ENCODE measurements around the gene BTN1A1. TPM values are rescaled to one million over a fixed set of nuclear protein-coding genes. Genes with fewer than 3 reads are reported as not detected.

The BTN1A1 gene
- total and polyA plus RNA-seq, 4 donors: 0.06 to 0.26 (median 0.06) TPM; not detected in 1

DNA sequence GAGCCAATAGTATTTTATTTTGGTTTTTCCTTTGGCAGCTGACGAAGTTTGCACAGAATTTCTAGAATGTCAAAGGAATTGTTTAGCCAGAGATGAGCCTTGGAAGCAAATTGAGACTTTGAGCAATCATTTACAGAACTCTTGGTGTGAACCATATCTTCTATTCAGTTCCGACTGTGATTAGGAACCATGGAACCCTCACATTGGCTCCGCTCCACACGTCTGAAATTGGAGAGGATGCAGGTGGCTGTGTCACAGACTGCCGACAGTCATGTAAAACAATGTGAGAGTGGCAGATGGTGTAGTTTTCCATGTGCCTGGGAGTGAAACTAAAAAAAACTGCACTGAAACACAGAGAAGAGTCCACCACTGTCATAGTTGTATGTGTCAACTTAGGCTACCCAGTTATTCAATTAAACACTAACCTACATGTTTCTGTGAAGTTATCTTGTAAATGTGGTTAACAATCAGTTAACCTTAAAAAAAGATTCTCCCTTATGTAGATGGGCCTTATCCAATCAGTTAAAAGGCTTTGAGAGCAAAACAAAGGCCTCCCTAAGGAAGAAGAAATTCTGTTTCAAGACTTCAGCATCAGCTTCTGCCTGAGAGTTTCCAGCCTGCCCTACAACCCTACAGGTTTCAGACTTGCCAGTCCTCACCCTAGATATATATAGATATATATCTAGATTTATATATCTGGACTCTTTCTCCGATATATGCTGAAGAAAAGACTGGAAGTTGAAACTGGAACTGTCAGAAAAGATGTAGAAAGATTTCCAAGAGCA, 34.8 kb downstream of the BTN1A1 start:
- Histone ChIP-seq H3K9me3 (ENCODE audit: control insufficient read depth in 4 of 4, insufficient read depth in 3 of 4, low read length in 3 of 4) (no peaks in the 10 kb centered on the region), H3K27me3 (ENCODE audit: control insufficient read depth in 3 of 3, insufficient read depth in 3 of 3, low read length in 2 of 3) (no peaks in the 10 kb centered on the region), H3K27ac (ENCODE audit: low read depth in 1 of 2, low read length in 1 of 2) (no peak overlapping the region), H3K36me3 (ENCODE audit: control insufficient read depth in 4 of 4, insufficient read depth in 4 of 4, low read length in 4 of 4) (peaks cover 0 to 4% (median under 1%) of the 10 kb centered on the region in 4 donors), H3K4me3 (no peak overlapping the region), H3K9ac (ENCODE audit: insufficient read depth in 1 of 2, low read length in 2 of 2) (no peak overlapping the region), H3K4me1 (ENCODE audit: control insufficient read depth in 5 of 5, insufficient read depth in 5 of 5, low read length in 5 of 5) (peaks cover 4 to 32% (median 8%) of the 10 kb centered on the region in 5 donors)
- ATAC-seq (ENCODE audit: insufficient read depth, low FRiP score) (no peak), DNase-seq (peak; percentile 52 to 70 (median 61))
- WGBS, 2 donors: 82 to 88% methylated on average over 6 of the region's 6 CpGs
- TF ChIP-seq, protein P1, sequence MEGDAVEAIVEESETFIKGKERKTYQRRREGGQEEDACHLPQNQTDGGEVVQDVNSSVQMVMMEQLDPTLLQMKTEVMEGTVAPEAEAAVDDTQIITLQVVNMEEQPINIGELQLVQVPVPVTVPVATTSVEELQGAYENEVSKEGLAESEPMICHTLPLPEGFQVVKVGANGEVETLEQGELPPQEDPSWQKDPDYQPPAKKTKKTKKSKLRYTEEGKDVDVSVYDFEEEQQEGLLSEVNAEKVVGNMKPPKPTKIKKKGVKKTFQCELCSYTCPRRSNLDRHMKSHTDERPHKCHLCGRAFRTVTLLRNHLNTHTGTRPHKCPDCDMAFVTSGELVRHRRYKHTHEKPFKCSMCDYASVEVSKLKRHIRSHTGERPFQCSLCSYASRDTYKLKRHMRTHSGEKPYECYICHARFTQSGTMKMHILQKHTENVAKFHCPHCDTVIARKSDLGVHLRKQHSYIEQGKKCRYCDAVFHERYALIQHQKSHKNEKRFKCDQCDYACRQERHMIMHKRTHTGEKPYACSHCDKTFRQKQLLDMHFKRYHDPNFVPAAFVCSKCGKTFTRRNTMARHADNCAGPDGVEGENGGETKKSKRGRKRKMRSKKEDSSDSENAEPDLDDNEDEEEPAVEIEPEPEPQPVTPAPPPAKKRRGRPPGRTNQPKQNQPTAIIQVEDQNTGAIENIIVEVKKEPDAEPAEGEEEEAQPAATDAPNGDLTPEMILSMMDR (IDR thresholded peaks at IDR 0.05; ENCODE audit: control extremely low read depth, extremely low read depth): no peak

- Histone ChIP-seq H3K9me3 (ENCODE audit: control insufficient read depth in 4 of 4, insufficient read depth in 3 of 4, low read length in 3 of 4) (no peaks in the 10 kb centered on the region), H3K27ac (ENCODE audit: low read depth in 1 of 2, low read length in 1 of 2) (peak overlapping the region; percentile 93 to 97), H3K27me3 (ENCODE audit: control insufficient read depth in 3 of 3, insufficient read depth in 3 of 3, low read length in 2 of 3) (no peaks in the 10 kb centered on the region), H3K4me3 (peak overlapping the region; percentile 20), H3K4me1 (ENCODE audit: control insufficient read depth in 5 of 5, insufficient read depth in 5 of 5, low read length in 5 of 5) (peaks cover 5 to 37% (median 8%) of the 10 kb centered on the region in 5 donors), H3K36me3 (ENCODE audit: control insufficient read depth in 4 of 4, insufficient read depth in 4 of 4, low read length in 4 of 4) (peaks cover 0 to 4% (median 2%) of the 10 kb centered on the region in 4 donors), H3K9ac (ENCODE audit: insufficient read depth in 1 of 2, low read length in 2 of 2) (peak overlapping the region; percentile 78 to 94)
- TF ChIP-seq, protein P1 (IDR thresholded peaks at IDR 0.05; ENCODE audit: control extremely low read depth, extremely low read depth): no peak
- WGBS, 2 donors: 7 to 8% methylated on average over 12 of the region's 12 CpGs
- DNase-seq: peak; percentile 72 to 91 (median 87)
- no peak for ATAC-seq (ENCODE audit: insufficient read depth, low FRiP score)
Measured at GRCh38 chr6:26536571-26537159, 36.6 kb downstream of the BTN1A1 start.

GRCh38 chr6:26537160-26537845, 37.2 kb downstream of the BTN1A1 start:
- DNase-seq (peak; percentile 94 to 97 (median 96)), ATAC-seq (ENCODE audit: insufficient read depth, low FRiP score) (peak; percentile 76)
- peak overlapping the region; percentile 93 to 97 for H3K27ac ChIP-seq (ENCODE audit: low read depth in 1 of 2, low read length in 1 of 2)
- H3K9me3 ChIP-seq (ENCODE audit: control insufficient read depth in 4 of 4, insufficient read depth in 3 of 4, low read length in 3 of 4): no peaks in the 10 kb centered on the region
- H3K4me1 ChIP-seq (ENCODE audit: control insufficient read depth in 5 of 5, insufficient read depth in 5 of 5, low read length in 5 of 5): peaks cover 5 to 41% (median 11%) of the 10 kb centered on the region in 5 donors
- 0 to 1% methylated on average over 37 of the region's 37 CpGs for WGBS, 2 donors
- peak overlapping the region; percentile 78 to 94 for H3K9ac ChIP-seq (ENCODE audit: insufficient read depth in 1 of 2, low read length in 2 of 2)
- H3K27me3 ChIP-seq (ENCODE audit: control insufficient read depth in 3 of 3, insufficient read depth in 3 of 3, low read length in 2 of 3): no peaks in the 10 kb centered on the region
- peaks cover 0 to 4% (median 2%) of the 10 kb centered on the region in 4 donors for H3K36me3 ChIP-seq (ENCODE audit: control insufficient read depth in 4 of 4, insufficient read depth in 4 of 4, low read length in 4 of 4)
- peak overlapping the region; percentile 51 for H3K4me3 ChIP-seq
- TF ChIP-seq, protein P1 (IDR thresholded peaks at IDR 0.05; ENCODE audit: control extremely low read depth, extremely low read depth): no peak

Measured in lung (tissue), 12 donors.